ENCODE measurements around the gene TLR9.

- TF ChIP-seq CTCF (IDR thresholded peaks at IDR 0.05) (no peak), POLR2A (IDR thresholded peaks at IDR 0.05) (no peak)
These were observed at the start of gene TLR9 for GRCh38 chr3:52225452-52226228.

All from lower leg skin (tissue), 3 donors.